HG03571 (cell line): ENCODE data around the gene ZMIZ1.
"Not testable (repeated sequence)": the region's sequence is repeated elsewhere in the genome, so short reads cannot be mapped to it uniquely, and the experiment has no call there.

Experiments
- ATAC-seq: cut with Tn5 transposase; IDR thresholded peaks from one replicate; pipeline ENCODE4 v1.9.1; 2021; ENCODE audit not compliant: unreplicated experiment

The ZMIZ1 gene

GRCh38 chr10:79030705-79031104, 38.1 kb upstream of the ZMIZ1 start:
- ATAC-seq: no peak

GRCh38 chr10:79031723-79032122, 37.0 kb upstream of the ZMIZ1 start:
- no peak for ATAC-seq

- ATAC-seq: no peak
These were observed 34.4 kb upstream of the ZMIZ1 start for GRCh38 chr10:79034271-79034876.

DNA sequence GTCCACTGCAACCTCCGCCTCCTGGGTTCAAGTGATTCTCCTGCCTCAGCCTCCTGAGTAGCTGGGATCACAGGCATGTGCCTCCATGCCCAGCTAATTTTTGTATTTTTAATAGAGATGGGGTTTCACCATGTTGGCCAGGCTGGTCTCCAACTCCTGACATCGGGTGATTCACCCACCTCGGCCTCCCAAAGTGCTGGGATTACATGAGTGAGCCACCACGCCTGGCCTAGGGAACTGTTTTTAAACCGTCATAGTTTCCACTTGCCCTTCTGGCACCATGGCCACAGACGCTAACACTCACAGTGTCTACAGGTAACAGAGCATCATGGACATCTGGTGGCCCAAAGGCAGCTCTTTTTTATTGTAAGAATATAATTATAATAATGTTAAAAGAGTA, 32.4 kb upstream of the ZMIZ1 start:
- ATAC-seq: not testable (repeated sequence)

GRCh38 chr10:79038104-79038840, 30.5 kb upstream of the ZMIZ1 start:
- no peak for ATAC-seq

GRCh38 chr10:79038841-79039201, 29.9 kb upstream of the ZMIZ1 start:
- no peak for ATAC-seq

GRCh38 chr10:79042639-79043411, 25.9 kb upstream of the ZMIZ1 start:
- ATAC-seq: no peak

- ATAC-seq: no peak
These were observed 24.6 kb upstream of the ZMIZ1 start for GRCh38 chr10:79044036-79044632.

- ATAC-seq: no peak
These were observed 23.9 kb upstream of the ZMIZ1 start for GRCh38 chr10:79044846-79045245.

- no peak for ATAC-seq
These were observed 23.1 kb upstream of the ZMIZ1 start for GRCh38 chr10:79045566-79046175.

DNA sequence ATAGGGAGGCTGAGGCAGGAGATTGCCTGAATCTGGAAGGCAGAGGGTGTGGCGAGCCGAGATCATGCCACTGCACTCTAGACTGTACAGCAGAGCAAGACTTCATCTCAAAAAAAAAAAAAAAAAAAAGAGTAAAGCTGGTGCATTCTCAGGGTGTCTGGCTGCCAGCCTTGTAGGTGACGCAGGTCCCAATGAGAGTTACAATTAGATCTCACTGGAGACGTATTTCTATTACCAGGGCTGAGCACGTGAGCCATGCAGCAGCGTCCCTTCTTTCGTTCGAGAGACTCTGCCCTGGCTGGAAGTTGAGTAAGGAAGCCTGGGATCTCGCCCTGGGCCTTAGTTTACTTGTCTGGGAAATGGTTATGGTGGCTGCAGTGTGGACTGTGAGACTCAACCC, 22.4 kb upstream of the ZMIZ1 start:
- ATAC-seq: no peak

- ATAC-seq: no peak
These were observed 21.8 kb upstream of the ZMIZ1 start for GRCh38 chr10:79046741-79047583.

GRCh38 chr10:79047584-79047874, 21.2 kb upstream of the ZMIZ1 start:
- ATAC-seq: no peak

GRCh38 chr10:79047875-79048638, 20.7 kb upstream of the ZMIZ1 start:
- no peak for ATAC-seq

GRCh38 chr10:79048639-79049550, 19.9 kb upstream of the ZMIZ1 start:
- ATAC-seq: no peak

- ATAC-seq: no peak
These were observed 18.6 kb upstream of the ZMIZ1 start for GRCh38 chr10:79049931-79050895.

- no peak for ATAC-seq
These were observed 17.7 kb upstream of the ZMIZ1 start for GRCh38 chr10:79050896-79051555.
